HEK293 (cell line): ENCODE results near the gene POMT2.

Source experiments
- CTCF ChIA-PET: fragments of 350-600 bp; formaldehyde crosslinking; extraction: SDS; loops from one replicate; lab custom pipeline; 2021; ENCODE audit warnings: antibody characterized with exemption; lab: Yijun Ruan, JAX
- POLR2A ChIA-PET: fragments of 300-600 bp; formaldehyde crosslinking; extraction: SDS; loops from one replicate; lab custom pipeline; 2020; ENCODE audit warnings: antibody characterized with exemption, inconsistent platforms; lab: Yijun Ruan, JAX
- H3K27ac ChIP-seq: fragments of 200-500 bp; sonication (Bioruptor generic); 2 replicates; pipeline ENCODE4 v1.5.1; 2014; ENCODE audit warnings: low read depth, low read length, control low read depth, inconsistent platforms; ENCODE audit errors: extremely low read depth
- H3K36me3 ChIP-seq, 2 experiments: fragments of 200-500 bp in 1 of 2; sonication (Bioruptor generic) in 1 of 2; 1 replicate in 1 of 2; 2 replicates in 1 of 2; pipeline ENCODE4 v1.5.1; 2014 to 2017; ENCODE audit warnings: inconsistent platforms in 2 of 2, low read length in 2 of 2; ENCODE audit not compliant: control insufficient read depth in 2 of 2, insufficient read depth in 1 of 2
- H3K4me1 ChIP-seq: fragments of 200-500 bp; sonication (Bioruptor generic); 2 replicates; pipeline ENCODE4 v1.5.1; 2014; ENCODE audit warnings: mild to moderate bottlenecking, low read length, inconsistent platforms; ENCODE audit not compliant: control insufficient read depth, insufficient read depth
- H3K4me3 ChIP-seq: 2 replicates; pipeline ENCODE4 v1.5.1; 2011; ENCODE audit warnings: low read depth, mild to moderate bottlenecking, control low read depth, low read length, moderate library complexity
- H3K9me3 ChIP-seq: fragments of 200-500 bp; sonication (Bioruptor generic); 2 replicates; pipeline ENCODE4 v1.5.1; 2014; ENCODE audit warnings: low read depth, low read length, inconsistent platforms; ENCODE audit not compliant: control insufficient read depth, insufficient read depth
- HOXA7 ChIP-seq: sonication (generic); formaldehyde crosslinking; IDR thresholded peaks from 2 replicates; pipeline ENCODE4 v1.8.1; 2022; ENCODE audit warnings: missing genetic modification reagents, borderline replicate concordance
- MZF1 ChIP-seq: fragments of 450-650 bp; formaldehyde crosslinking; IDR thresholded peaks from 2 replicates; pipeline ENCODE4 v1.5.1; 2017; ENCODE audit warnings: missing biosample characterization, missing genetic modification characterization, borderline replicate concordance
- SALL2 ChIP-seq: fragments of 450-650 bp; formaldehyde crosslinking; IDR thresholded peaks from 2 replicates; pipeline ENCODE4 v1.5.0; 2017; ENCODE audit warnings: missing biosample characterization, mild to moderate bottlenecking, missing genetic modification characterization, borderline replicate concordance
- SP7 ChIP-seq: fragments of 450-650 bp; formaldehyde crosslinking; IDR thresholded peaks from 2 replicates; pipeline ENCODE4 v1.5.1; 2016; ENCODE audit warnings: missing biosample characterization, missing genetic modification characterization
- ZBTB11 ChIP-seq: fragments of 450-650 bp; formaldehyde crosslinking; conservative IDR thresholded peaks from 2 replicates; pipeline ENCODE4 v1.5.1; 2016; ENCODE audit warnings: low read depth, missing biosample characterization, missing genetic modification characterization
- ZBTB26 ChIP-seq: fragments of 450-650 bp; formaldehyde crosslinking; optimal IDR thresholded peaks from 2 replicates; pipeline ENCODE3; 2016; ENCODE audit warnings: missing biosample characterization, mild to moderate bottlenecking, missing genetic modification characterization
- ZBTB49 ChIP-seq: fragments of 450-650 bp; formaldehyde crosslinking; IDR thresholded peaks from 2 replicates; pipeline ENCODE4 v1.5.1; 2016; ENCODE audit warnings: missing biosample characterization, missing genetic modification characterization, low read depth
- ZBTB6 ChIP-seq: fragments of 450-650 bp; formaldehyde crosslinking; IDR thresholded peaks from 2 replicates; pipeline ENCODE4 v1.5.1; 2017; ENCODE audit warnings: missing biosample characterization, missing genetic modification characterization
- ZFP3 ChIP-seq: fragments of 450-650 bp; formaldehyde crosslinking; IDR thresholded peaks from 2 replicates; pipeline ENCODE4 v1.5.1; 2016; ENCODE audit warnings: low read depth, missing biosample characterization, missing genetic modification characterization
- ZNF114 ChIP-seq: fragments of 450-650 bp; formaldehyde crosslinking; IDR thresholded peaks from 2 replicates; pipeline ENCODE4 v1.5.0; 2017; ENCODE audit warnings: missing biosample characterization, missing genetic modification characterization
- ZNF239 ChIP-seq: fragments of 450-650 bp; formaldehyde crosslinking; IDR thresholded peaks from 2 replicates; pipeline ENCODE4 v1.5.1; 2016; ENCODE audit warnings: missing biosample characterization, missing genetic modification characterization
- ZNF341 ChIP-seq: fragments of 450-650 bp; formaldehyde crosslinking; IDR thresholded peaks from 2 replicates; pipeline ENCODE4; 2016; ENCODE audit warnings: low read depth, missing biosample characterization, missing genetic modification characterization
- ZNF416 ChIP-seq: fragments of 450-650 bp; formaldehyde crosslinking; IDR thresholded peaks from 2 replicates; pipeline ENCODE4 v1.5.1; 2016; ENCODE audit warnings: missing biosample characterization, missing genetic modification characterization
- ZNF473 ChIP-seq: fragments of 450-650 bp; formaldehyde crosslinking; IDR thresholded peaks from 2 replicates; pipeline ENCODE4 v1.5.1; 2017; ENCODE audit warnings: missing biosample characterization, missing genetic modification characterization
- ZNF488 ChIP-seq: fragments of 450-650 bp; formaldehyde crosslinking; IDR thresholded peaks from 2 replicates; pipeline ENCODE4 v1.5.1; 2016; ENCODE audit warnings: missing biosample characterization, missing genetic modification characterization
- ZNF555 ChIP-seq: fragments of 450-650 bp; formaldehyde crosslinking; conservative IDR thresholded peaks from 2 replicates; pipeline ENCODE4 v1.5.1; 2017; ENCODE audit warnings: missing biosample characterization, mild to moderate bottlenecking, missing genetic modification characterization, inconsistent platforms
- ZNF558 ChIP-seq: fragments of 450-650 bp; formaldehyde crosslinking; IDR thresholded peaks from 2 replicates; pipeline ENCODE4 v1.5.1; 2016; ENCODE audit warnings: missing biosample characterization, missing genetic modification characterization
- ZNF623 ChIP-seq: fragments of 450-650 bp; formaldehyde crosslinking; IDR thresholded peaks from 2 replicates; pipeline ENCODE4 v1.5.1; 2016; ENCODE audit warnings: missing biosample characterization, missing genetic modification characterization
- ZNF776 ChIP-seq: fragments of 450-650 bp; formaldehyde crosslinking; IDR thresholded peaks from 2 replicates; pipeline ENCODE4 v1.5.0; 2017; ENCODE audit warnings: missing biosample characterization, missing genetic modification characterization, borderline replicate concordance
- ZNF792 ChIP-seq: fragments of 450-650 bp; formaldehyde crosslinking; IDR thresholded peaks from 2 replicates; pipeline ENCODE4 v1.5.1; 2016; ENCODE audit warnings: missing biosample characterization, missing genetic modification characterization
- ZNF830 ChIP-seq: fragments of 450-650 bp; IDR thresholded peaks from 2 replicates; pipeline ENCODE4 v1.5.0; 2018; ENCODE audit warnings: missing biosample characterization, missing genetic modification characterization, low read depth, mild to moderate bottlenecking, moderate library complexity
- ZSCAN16 ChIP-seq: fragments of 450-650 bp; formaldehyde crosslinking; IDR thresholded peaks from 2 replicates; pipeline ENCODE4 v1.5.1; 2016; ENCODE audit warnings: missing biosample characterization, missing genetic modification characterization
- ZSCAN5A ChIP-seq: fragments of 450-650 bp; formaldehyde crosslinking; IDR thresholded peaks from 2 replicates; pipeline ENCODE4 v1.5.1; 2016; ENCODE audit warnings: missing biosample characterization, missing genetic modification characterization

Gene POMT2

GRCh38 chr14:77271113-77271710 lies 49.5 kb downstream of the POMT2 start, which contains the start of gene NGB:
NGB (minus strand) TSS chr14:77271206; CDS start chr14:77270937, 269 bp downstream.
- H3K9me3 ChIP-seq, result no peaks in the 10 kb centered on the region
- no peak within 1 kb of the TSS for H3K27ac ChIP-seq
- TF ChIP-seq ZNF239, result no peak
- TF ChIP-seq ZBTB6 (tag by site-specific recombination), result no peak
- TF ChIP-seq ZNF623 (tag by site-specific recombination), result no peak
- no peak for TF ChIP-seq MZF1
- no peak for TF ChIP-seq SALL2 (tag by site-specific recombination)
- no peak for TF ChIP-seq ZSCAN5A (tag by site-specific recombination)
- no peak for TF ChIP-seq ZBTB49 (tag by site-specific recombination)
- no peak for TF ChIP-seq ZNF114 (tag by site-specific recombination)
- H3K4me3 ChIP-seq, result no peak within 1 kb of the TSS
- no peaks in the 10 kb centered on the region for H3K4me1 ChIP-seq
- no peaks in the 10 kb centered on the region for H3K36me3 ChIP-seq
- CTCF ChIA-PET, result no interaction called here
- POLR2A ChIA-PET, result no interaction called here

- POLR2A ChIA-PET, result no interaction called here
- no peak overlapping the region for H3K4me3 ChIP-seq
- H3K27ac ChIP-seq, result no peak overlapping the region
- H3K9me3 ChIP-seq, result no peaks in the 10 kb centered on the region
- H3K36me3 ChIP-seq, result no peaks in the 10 kb centered on the region
- H3K4me1 ChIP-seq, result no peaks in the 10 kb centered on the region
- TF ChIP-seq ZNF792 (no peak), ZBTB11 (no peak), ZNF776 (tag by site-specific recombination) (no peak), ZBTB26 (tag by site-specific recombination) (no peak), ZNF488 (tag by site-specific recombination) (no peak), SP7 (tag by site-specific recombination) (no peak), ZNF473 (tag by site-specific recombination) (no peak), ZNF416 (tag by site-specific recombination) (no peak), ZNF558 (tag by site-specific recombination) (no peak), ZSCAN16 (tag by site-specific recombination) (no peak), ZNF830 (tag by site-specific recombination) (no peak), ZFP3 (no peak), HOXA7 (no peak), ZNF555 (no peak), ZNF341 (tag by site-specific recombination) (no peak)
- CTCF ChIA-PET, result no interaction called here
Observed at GRCh38 chr14:77270361-77271112, 50.1 kb downstream of the POMT2 start.
